IMR-90 (cell line): Measurements from ENCODE around the gene CCDC170. TPM values are rescaled to one million over a fixed set of nuclear protein-coding genes. Genes with fewer than 3 reads are reported as not detected.

Source experiments
- ATAC-seq: fragments of 200-7000 bp; cut with Tn5 transposase; 2 replicates; pipeline ENCODE4 v1.9.1; 2020; ENCODE audit warnings: low read depth, mild to moderate bottlenecking, moderate library complexity
- BruUV-seq: library from RNA; stranded (reverse); fragments of 400-500 nt; replicated peaks from 2 replicates; lab custom pipeline; 2021; lab: Mats Ljungman, UMichigan
- CTCF ChIA-PET: fragments of 300-600 bp; formaldehyde crosslinking; extraction: SDS; loops from one replicate; lab custom pipeline; 2021; ENCODE audit warnings: antibody characterized with exemption; lab: Yijun Ruan, JAX
- POLR2A ChIA-PET: fragments of 300-600 bp; sonication (Branson Sonifier 250); formaldehyde crosslinking; loops from one replicate; lab custom pipeline; 2022; ENCODE audit warnings: antibody characterized with exemption; ENCODE audit not compliant: unreplicated experiment; lab: Charles Lee
- DNase-seq: peaks from one replicate; pipeline ENCODE4 v3.0.0; 2013
- H2AFZ ChIP-seq: replicated peaks from 2 replicates; pipeline ENCODE3; 2013; ENCODE audit warnings: low read length, mild to moderate bottlenecking; ENCODE audit not compliant: poor library complexity
- H2AK5ac ChIP-seq: 2 replicates; pipeline ENCODE4 v1.6.1; 2013; ENCODE audit warnings: low read depth, low read length, inconsistent platforms
- H2AK9ac ChIP-seq: replicated peaks from 2 replicates; pipeline ENCODE3; 2013; ENCODE audit warnings: mild to moderate bottlenecking, low read depth, low read length, moderate library complexity; ENCODE audit not compliant: poor library complexity
- H2BK120ac ChIP-seq: 2 replicates; pipeline ENCODE4 v1.6.1; 2013; ENCODE audit warnings: low read depth, low read length, inconsistent platforms
- H2BK15ac ChIP-seq: 3 replicates; pipeline ENCODE4 v1.6.1; 2013; ENCODE audit warnings: low read depth, low read length, inconsistent platforms
- H2BK20ac ChIP-seq: 2 replicates; pipeline ENCODE4 v1.6.1; 2013; ENCODE audit warnings: low read depth, mild to moderate bottlenecking, inconsistent platforms, low read length, moderate library complexity
- H2BK5ac ChIP-seq: 2 replicates; pipeline ENCODE4 v1.6.1; 2013; ENCODE audit warnings: mild to moderate bottlenecking, low read depth, low read length, inconsistent platforms; ENCODE audit not compliant: poor library complexity, severe bottlenecking
- H3K14ac ChIP-seq: replicated peaks from 2 replicates; pipeline ENCODE4 v1.6.1; 2013; ENCODE audit warnings: low read depth, low read length, inconsistent platforms
- H3K18ac ChIP-seq: 2 replicates; pipeline ENCODE4 v1.6.1; 2013; ENCODE audit warnings: low read depth, low read length, control low read depth
- H3K23ac ChIP-seq: 2 replicates; pipeline ENCODE4 v1.6.1; 2013; ENCODE audit warnings: low read depth, low read length, inconsistent platforms
- H3K27ac ChIP-seq: 2 replicates; pipeline ENCODE4 v1.5.1; 2013; ENCODE audit warnings: mild to moderate bottlenecking, control low read depth, low read length; ENCODE audit not compliant: insufficient read depth
- H3K27me3 ChIP-seq: 2 replicates; pipeline ENCODE4 v1.6.1; 2013; ENCODE audit warnings: low read length; ENCODE audit not compliant: control insufficient read depth, insufficient read depth
- H3K36me3 ChIP-seq: 2 replicates; pipeline ENCODE4 v1.6.1; 2013; ENCODE audit warnings: low read length, mixed read lengths; ENCODE audit not compliant: control insufficient read depth, insufficient read depth
- H3K4ac ChIP-seq: 2 replicates; pipeline ENCODE4 v1.6.1; 2013; ENCODE audit warnings: low read depth, low read length, inconsistent platforms
- H3K4me1 ChIP-seq: 2 replicates; pipeline ENCODE4 v1.6.1; 2013; ENCODE audit warnings: low read length, mixed read lengths; ENCODE audit not compliant: control insufficient read depth, insufficient read depth
- H3K4me2 ChIP-seq: 2 replicates; pipeline ENCODE4 v1.6.1; 2013; ENCODE audit warnings: low read depth, mild to moderate bottlenecking, control low read depth, low read length, moderate library complexity
- H3K4me3 ChIP-seq: 2 replicates; pipeline ENCODE4 v1.5.1; 2013; ENCODE audit warnings: low read depth, mild to moderate bottlenecking, control low read depth, low read length, moderate library complexity; ENCODE audit not compliant: insufficient read depth
- H3K56ac ChIP-seq: 2 replicates; pipeline ENCODE4 v1.6.1; 2013; ENCODE audit warnings: low read length, inconsistent platforms; ENCODE audit not compliant: insufficient read depth; ENCODE audit errors: extremely low read depth
- H3K79me1 ChIP-seq, 2 experiments: 2 replicates each; pipeline ENCODE4 v1.6.1; 2013; ENCODE audit warnings: low read length in 2 of 2, inconsistent platforms in 1 of 2, low read depth in 1 of 2
- H3K9ac ChIP-seq: 2 replicates; pipeline ENCODE4 v1.6.1; 2013; ENCODE audit warnings: low read depth, low read length, control low read depth
- H3K9me1 ChIP-seq: 2 replicates; pipeline ENCODE4 v1.6.1; 2013; ENCODE audit warnings: low read length, inconsistent platforms; ENCODE audit not compliant: insufficient read depth
- H3K9me3 ChIP-seq: 2 replicates; pipeline ENCODE4 v1.6.1; 2013; ENCODE audit warnings: low read length; ENCODE audit not compliant: control insufficient read depth, insufficient read depth
- H4K20me1 ChIP-seq: 2 replicates; pipeline ENCODE4 v1.6.1; 2013; ENCODE audit warnings: low read length, inconsistent platforms; ENCODE audit not compliant: insufficient read depth
- H4K5ac ChIP-seq: 2 replicates; pipeline ENCODE4 v1.6.1; 2013; ENCODE audit warnings: mild to moderate bottlenecking, low read depth, low read length, control low read depth
- H4K8ac ChIP-seq, 2 experiments: 2 replicates each; pipeline ENCODE4 v1.6.1; 2013; ENCODE audit warnings: low read depth in 2 of 2, low read length in 2 of 2, control low read depth in 1 of 2, inconsistent platforms in 1 of 2
- H4K91ac ChIP-seq: 2 replicates; pipeline ENCODE4 v1.6.1; 2013; ENCODE audit warnings: low read depth, low read length, inconsistent platforms; ENCODE audit not compliant: insufficient read depth
- MAZ ChIP-seq: IDR thresholded peaks from 2 replicates; pipeline ENCODE4 v1.6.1; 2012; ENCODE audit warnings: low read depth, mild to moderate bottlenecking, low read length, improper control_type of control experiment, moderate library complexity, borderline replicate concordance
- MXI1 ChIP-seq: IDR thresholded peaks from 2 replicates; pipeline ENCODE4 v1.6.1; 2012; ENCODE audit warnings: low read depth, mild to moderate bottlenecking, low read length, moderate library complexity, borderline replicate concordance
- NFE2L2 ChIP-seq: fragments of 150-350 bp; IDR thresholded peaks from 2 replicates; pipeline ENCODE4 v1.6.1; 2016; ENCODE audit warnings: low read depth, mild to moderate bottlenecking, low read length
- SMC3 ChIP-seq: fragments of 150-350 bp; IDR thresholded peaks from 2 replicates; pipeline ENCODE4 v1.6.1; 2016; ENCODE audit warnings: low read depth, mild to moderate bottlenecking, antibody characterized with exemption, low read length, moderate library complexity
- WGBS, 2 experiments: methylation state at CpG; one replicate each; pipeline versions ENCODE4 v1.1.5 to v1.1.7; 2013; ENCODE audit warnings: missing lambda C conversion rate in 2 of 2; ENCODE audit not compliant: insufficient read length in 1 of 2; ENCODE audit errors: extremely low coverage in 2 of 2; 5-methylcytosine and 5-hydroxymethylcytosine counted together
- dilution Hi-C: fragments of 300-500 bp; cut with HindIII; formaldehyde crosslinking; loops from one replicate; pipeline ENCODE4 v1.14.3; 2018; ENCODE audit warnings: low sequenced_read_pairs; ENCODE audit not compliant: unreplicated experiment
- in situ Hi-C: fragments of 300-500 bp; cut with MboI; formaldehyde crosslinking; loops from 3 replicates; pipeline ENCODE4 v1.14.3; 2019; ENCODE audit warnings: low sequenced_read_pairs, inconsistent platforms, mixed read lengths
- intact Hi-C: fragments of 100-400 bp; cut with micrococcal nuclease; formaldehyde crosslinking; loops from 2 replicates; pipeline ENCODE4 v1.10.0; 2022
- polyA plus RNA-seq, 3 experiments: library from polyadenylated mRNA; depleted of rRNA; stranded (reverse); fragments of >200 nt; gene quantifications; 2 replicates each; pipeline ENCODE4 v1.2.3, GENCODE V29; 2012; ENCODE audit warnings: low replicate concordance in 1 of 3
- total RNA-seq: library from RNA; depleted of rRNA; stranded (reverse); fragments of >200 nt; gene quantifications from 2 replicates; pipeline ENCODE4 v1.2.3, GENCODE V29; 2012
- TF ChIP-seq, protein P1 (sequence below): fragments of 150-350 bp; IDR thresholded peaks from 2 replicates; pipeline ENCODE4 v1.6.1; 2017; ENCODE audit warnings: mild to moderate bottlenecking, antibody characterized with exemption, low read length, low read depth
- TF ChIP-seq, protein P2 (sequence below): conservative IDR thresholded peaks from 2 replicates; pipeline ENCODE4 v1.5.1; 2012; ENCODE audit warnings: mild to moderate bottlenecking, low read depth, low read length, improper control_type of control experiment

The CCDC170 gene
- total and polyA plus RNA-seq, 2 of the 4 experiments (the other 2 are of a cell fraction) = 0.12 to 0.54 TPM

DNA sequence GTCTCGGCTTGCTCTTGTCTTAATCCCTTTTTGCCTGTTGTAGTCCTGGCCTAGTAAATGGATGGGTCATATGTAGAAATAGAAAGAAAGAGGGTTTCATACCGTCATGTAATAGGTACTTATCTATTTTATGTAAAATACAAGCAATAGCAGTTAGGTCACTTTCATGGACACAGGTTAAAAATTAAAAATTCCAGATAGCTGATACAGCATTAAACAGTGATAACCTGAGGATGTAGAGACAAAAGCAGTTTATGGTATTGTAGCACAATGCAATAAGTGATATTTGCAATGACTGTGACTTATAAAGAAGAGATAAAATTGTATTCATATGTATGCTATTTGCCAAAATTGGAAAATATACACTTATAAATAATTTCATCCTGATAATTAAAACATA lies 96.9 kb downstream of the CCDC170 start:
- dilution Hi-C loops = no loop called here
- no peak overlapping the region for H4K5ac ChIP-seq
- H2BK20ac ChIP-seq = no peak overlapping the region
- H2BK120ac ChIP-seq = no peak overlapping the region
- H3K4me3 ChIP-seq = no peak overlapping the region
- no peak for ATAC-seq
- H2BK5ac ChIP-seq = no peak overlapping the region
- in situ Hi-C loops = no loop called here
- no peak overlapping the region for H3K23ac ChIP-seq
- H3K4ac ChIP-seq = no peak overlapping the region
- H3K27ac ChIP-seq = no peak overlapping the region
- intact Hi-C loops = no loop called here
- TF ChIP-seq MAZ = no peak
- no peak for TF ChIP-seq MXI1
- TF ChIP-seq, protein P1, sequence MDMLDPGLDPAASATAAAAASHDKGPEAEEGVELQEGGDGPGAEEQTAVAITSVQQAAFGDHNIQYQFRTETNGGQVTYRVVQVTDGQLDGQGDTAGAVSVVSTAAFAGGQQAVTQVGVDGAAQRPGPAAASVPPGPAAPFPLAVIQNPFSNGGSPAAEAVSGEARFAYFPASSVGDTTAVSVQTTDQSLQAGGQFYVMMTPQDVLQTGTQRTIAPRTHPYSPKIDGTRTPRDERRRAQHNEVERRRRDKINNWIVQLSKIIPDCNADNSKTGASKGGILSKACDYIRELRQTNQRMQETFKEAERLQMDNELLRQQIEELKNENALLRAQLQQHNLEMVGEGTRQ = no peak
- TF ChIP-seq, protein P2, sequence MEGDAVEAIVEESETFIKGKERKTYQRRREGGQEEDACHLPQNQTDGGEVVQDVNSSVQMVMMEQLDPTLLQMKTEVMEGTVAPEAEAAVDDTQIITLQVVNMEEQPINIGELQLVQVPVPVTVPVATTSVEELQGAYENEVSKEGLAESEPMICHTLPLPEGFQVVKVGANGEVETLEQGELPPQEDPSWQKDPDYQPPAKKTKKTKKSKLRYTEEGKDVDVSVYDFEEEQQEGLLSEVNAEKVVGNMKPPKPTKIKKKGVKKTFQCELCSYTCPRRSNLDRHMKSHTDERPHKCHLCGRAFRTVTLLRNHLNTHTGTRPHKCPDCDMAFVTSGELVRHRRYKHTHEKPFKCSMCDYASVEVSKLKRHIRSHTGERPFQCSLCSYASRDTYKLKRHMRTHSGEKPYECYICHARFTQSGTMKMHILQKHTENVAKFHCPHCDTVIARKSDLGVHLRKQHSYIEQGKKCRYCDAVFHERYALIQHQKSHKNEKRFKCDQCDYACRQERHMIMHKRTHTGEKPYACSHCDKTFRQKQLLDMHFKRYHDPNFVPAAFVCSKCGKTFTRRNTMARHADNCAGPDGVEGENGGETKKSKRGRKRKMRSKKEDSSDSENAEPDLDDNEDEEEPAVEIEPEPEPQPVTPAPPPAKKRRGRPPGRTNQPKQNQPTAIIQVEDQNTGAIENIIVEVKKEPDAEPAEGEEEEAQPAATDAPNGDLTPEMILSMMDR = no peak
- TF ChIP-seq NFE2L2 = no peak
- no peak for TF ChIP-seq SMC3
- H2AFZ ChIP-seq = no peak overlapping the region
- no peak overlapping the region for H2BK15ac ChIP-seq
- ChIA-PET CTCF (interaction anchor here (0.6 kb wide), 1 partner anchor 19 kb away, joined by 3 read pairs; no protein-coding TSS in a partner anchor), POLR2A (no interaction called here)
- H3K18ac ChIP-seq = no peak overlapping the region
- WGBS, 2 experiments = no CpG with 5 or more reads among the region's 2 CpGs
- no peaks in the 10 kb centered on the region for H3K9me1 ChIP-seq
- no peak overlapping the region for H2AK9ac ChIP-seq
- no peaks in the 10 kb centered on the region for H4K20me1 ChIP-seq
- no peak for DNase-seq
- H3K27me3 ChIP-seq = no peaks in the 10 kb centered on the region
- H3K14ac ChIP-seq = no peak overlapping the region
- no peak overlapping the region for H4K91ac ChIP-seq
- H2AK5ac ChIP-seq = no peak overlapping the region
- H3K4me1 ChIP-seq = no peaks in the 10 kb centered on the region
- H3K56ac ChIP-seq = no peak overlapping the region
- no TSS peak for BruUV-seq
- H4K8ac ChIP-seq = no peak overlapping the region
- H3K4me2 ChIP-seq = no peak overlapping the region
- H3K79me1 ChIP-seq = no peaks in the 10 kb centered on the region
- H3K36me3 ChIP-seq = no peaks in the 10 kb centered on the region
- H3K9ac ChIP-seq = no peak overlapping the region
- peaks cover 1% of the 10 kb centered on the region for H3K9me3 ChIP-seq
